Smooth muscle cell (in vitro differentiated cells): ENCODE measurements around the gene HSD17B2. TPM values are rescaled to one million over a fixed set of nuclear protein-coding genes. Genes with fewer than 3 reads are reported as not detected.

ENCODE experiments used
- DNase-seq: peaks from one replicate; lab custom pipeline; 2025; ENCODE audit not compliant: unreplicated experiment; lab: John Stamatoyannopoulos, UW
- H2AFZ ChIP-seq: fragments of 200-600 bp; sonication (generic); 2 replicates; pipeline ENCODE4 v1.6.0; 2016; ENCODE audit warnings: antibody characterized with exemption, low read depth, mild to moderate bottlenecking
- H3F3A ChIP-seq: fragments of 200-600 bp; sonication (generic); 2 replicates; pipeline ENCODE4 v1.6.0; 2017; ENCODE audit warnings: antibody characterized with exemption, low read depth
- H3K27ac ChIP-seq: fragments of 200-600 bp; sonication (generic); 2 replicates; pipeline ENCODE4 v1.5.1; 2016; ENCODE audit warnings: low read depth, mild to moderate bottlenecking
- H3K27me3 ChIP-seq: fragments of 200-600 bp; sonication (generic); 2 replicates; pipeline ENCODE4 v1.6.1; 2016; ENCODE audit warnings: low read depth, mild to moderate bottlenecking
- H3K36me3 ChIP-seq: fragments of 200-600 bp; sonication (generic); 2 replicates; pipeline ENCODE4 v1.5.1; 2016; ENCODE audit warnings: low read depth
- H3K4me1 ChIP-seq: fragments of 200-600 bp; sonication (generic); 2 replicates; pipeline ENCODE4 v1.5.1; 2016; ENCODE audit warnings: low read depth
- H3K4me2 ChIP-seq: fragments of 200-600 bp; sonication (generic); 2 replicates; pipeline ENCODE4 v1.6.0; 2016; ENCODE audit warnings: mild to moderate bottlenecking
- H3K4me3 ChIP-seq: fragments of 200-600 bp; sonication (generic); 2 replicates; pipeline ENCODE4 v1.5.1; 2016; ENCODE audit warnings: mild to moderate bottlenecking
- H3K79me2 ChIP-seq: fragments of 200-600 bp; sonication (generic); 2 replicates; pipeline ENCODE4 v1.6.0; 2016; ENCODE audit warnings: low read depth, mild to moderate bottlenecking
- H3K9ac ChIP-seq: fragments of 200-600 bp; sonication (generic); 2 replicates; pipeline ENCODE4 v1.6.0; 2016; ENCODE audit warnings: low read depth
- H3K9me3 ChIP-seq: fragments of 200-600 bp; sonication (generic); replicated peaks from 2 replicates; pipeline ENCODE4 v1.5.1; 2016; ENCODE audit warnings: low read depth
- H4K20me1 ChIP-seq: fragments of 200-600 bp; sonication (generic); 2 replicates; pipeline ENCODE4 v1.6.0; 2016; ENCODE audit warnings: low read depth
- WGBS: methylation state at CpG from one replicate; pipeline ENCODE4 v1.1.7; 2016; ENCODE audit warnings: low lambda C conversion rate; 5-methylcytosine and 5-hydroxymethylcytosine counted together
- polyA plus RNA-seq: library from polyadenylated mRNA; unstranded; fragments of >200 nt; fragmentation: Nextera tagmentation; extraction: Ambion mirVana; gene quantifications from 2 replicates; pipeline ENCODE4 v1.2.1, GENCODE V29; 2016
- total RNA-seq: library from RNA; depleted of rRNA; stranded (reverse); fragments of >200 nt; gene quantifications from 2 replicates; pipeline ENCODE4 v1.2.3, GENCODE V29; 2014
- TF ChIP-seq, protein P1 (sequence below): fragments of 200-600 bp; sonication (generic); IDR thresholded peaks from 2 replicates; pipeline ENCODE4 v1.5.1; 2017; ENCODE audit warnings: borderline replicate concordance, mild to moderate bottlenecking, antibody characterized with exemption; ENCODE audit not compliant: insufficient read depth, poor library complexity, severe bottlenecking

HSD17B2 gene
- total and polyA plus RNA-seq, 2 experiments from 2014 or later = 21.8 to 33.9 TPM

- H3K4me3 ChIP-seq = no peak overlapping the region
- no peaks in the 10 kb centered on the region for H3K79me2 ChIP-seq
- TF ChIP-seq, protein P1, sequence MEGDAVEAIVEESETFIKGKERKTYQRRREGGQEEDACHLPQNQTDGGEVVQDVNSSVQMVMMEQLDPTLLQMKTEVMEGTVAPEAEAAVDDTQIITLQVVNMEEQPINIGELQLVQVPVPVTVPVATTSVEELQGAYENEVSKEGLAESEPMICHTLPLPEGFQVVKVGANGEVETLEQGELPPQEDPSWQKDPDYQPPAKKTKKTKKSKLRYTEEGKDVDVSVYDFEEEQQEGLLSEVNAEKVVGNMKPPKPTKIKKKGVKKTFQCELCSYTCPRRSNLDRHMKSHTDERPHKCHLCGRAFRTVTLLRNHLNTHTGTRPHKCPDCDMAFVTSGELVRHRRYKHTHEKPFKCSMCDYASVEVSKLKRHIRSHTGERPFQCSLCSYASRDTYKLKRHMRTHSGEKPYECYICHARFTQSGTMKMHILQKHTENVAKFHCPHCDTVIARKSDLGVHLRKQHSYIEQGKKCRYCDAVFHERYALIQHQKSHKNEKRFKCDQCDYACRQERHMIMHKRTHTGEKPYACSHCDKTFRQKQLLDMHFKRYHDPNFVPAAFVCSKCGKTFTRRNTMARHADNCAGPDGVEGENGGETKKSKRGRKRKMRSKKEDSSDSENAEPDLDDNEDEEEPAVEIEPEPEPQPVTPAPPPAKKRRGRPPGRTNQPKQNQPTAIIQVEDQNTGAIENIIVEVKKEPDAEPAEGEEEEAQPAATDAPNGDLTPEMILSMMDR = peak; percentile 63
- 76% methylated on average over 13 of the region's 13 CpGs for WGBS
- H3K27ac ChIP-seq = no peak overlapping the region
- H3K9me3 ChIP-seq = no peaks in the 10 kb centered on the region
- no peak overlapping the region for H3K4me2 ChIP-seq
- H3K9ac ChIP-seq = no peak overlapping the region
- no peaks in the 10 kb centered on the region for H3F3A ChIP-seq
- no peak overlapping the region for H2AFZ ChIP-seq
- DNase-seq = no peak
- H3K4me1 ChIP-seq = no peaks in the 10 kb centered on the region
- H3K27me3 ChIP-seq = peaks cover 9% of the 10 kb centered on the region
- no peaks in the 10 kb centered on the region for H4K20me1 ChIP-seq
- H3K36me3 ChIP-seq = no peaks in the 10 kb centered on the region
These were observed 3.7 kb upstream of the HSD17B2 start for GRCh38 chr16:82031116-82032084.

DNA sequence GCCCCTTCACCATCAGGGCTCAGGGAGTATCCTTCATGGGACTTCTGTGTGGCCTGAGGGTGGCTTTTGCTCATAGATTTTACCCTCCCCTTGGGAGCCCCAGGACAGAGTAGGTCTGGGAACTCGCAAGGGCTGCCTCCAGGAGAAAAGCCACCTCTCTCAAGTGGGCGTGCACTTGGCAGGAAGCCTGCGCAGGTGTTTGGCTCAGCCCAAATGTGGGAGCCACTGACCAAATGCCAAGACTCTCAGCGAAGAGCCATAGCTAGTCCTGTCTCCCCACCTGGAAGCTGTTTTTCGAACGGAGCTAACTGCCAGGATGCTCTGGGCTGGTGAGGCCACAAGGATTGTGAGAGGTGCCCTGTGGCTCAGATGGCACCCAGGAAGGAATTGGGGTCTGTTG is 2.0 kb upstream of the HSD17B2 start:
- Histone ChIP-seq H2AFZ (no peak overlapping the region), H3K27me3 (no peaks in the 10 kb centered on the region), H4K20me1 (no peaks in the 10 kb centered on the region), H3K4me3 (no peak overlapping the region), H3K36me3 (no peaks in the 10 kb centered on the region), H3K4me1 (peaks cover 6% of the 10 kb centered on the region), H3K27ac (no peak overlapping the region), H3K79me2 (no peaks in the 10 kb centered on the region), H3K4me2 (no peak overlapping the region), H3K9me3 (no peaks in the 10 kb centered on the region), H3F3A (no peaks in the 10 kb centered on the region), H3K9ac (no peak overlapping the region)
- no peak for DNase-seq
- TF ChIP-seq, protein P1 = no peak
- WGBS = 91% methylated on average over 6 of the region's 6 CpGs

- H3K9ac ChIP-seq = no peak overlapping the region
- H3F3A ChIP-seq = no peaks in the 10 kb centered on the region
- no peaks in the 10 kb centered on the region for H4K20me1 ChIP-seq
- no peak overlapping the region for H3K4me3 ChIP-seq
- peaks cover 9% of the 10 kb centered on the region for H3K4me1 ChIP-seq
- no peaks in the 10 kb centered on the region for H3K27me3 ChIP-seq
- TF ChIP-seq, protein P1 = no peak
- H2AFZ ChIP-seq = no peak overlapping the region
- no peaks in the 10 kb centered on the region for H3K9me3 ChIP-seq
- no peaks in the 10 kb centered on the region for H3K36me3 ChIP-seq
- 89% methylated on average over 8 of the region's 8 CpGs for WGBS
- no peak overlapping the region for H3K27ac ChIP-seq
- H3K4me2 ChIP-seq = no peak overlapping the region
- H3K79me2 ChIP-seq = no peaks in the 10 kb centered on the region
- DNase-seq = no peak
These were observed 1.3 kb upstream of the HSD17B2 start for GRCh38 chr16:82033683-82034300.
